B cell (primary cell): ENCODE results near the gene HJURP. TPM values are rescaled to one million over a fixed set of nuclear protein-coding genes. Genes with fewer than 3 reads are reported as not detected.

Experiments used
- ATAC-seq: fragments of 200-7000 bp; cut with Tn5 transposase; one replicate; pipeline ENCODE4 v1.10.0; 2021; ENCODE audit warnings: low read depth, mild to moderate bottlenecking, moderate number of reproducible peaks, moderate library complexity
- CTCF ChIA-PET: fragments of 350-600 bp; sonication (Branson Sonifier 250); formaldehyde crosslinking; loops from one replicate; lab custom pipeline; 2021; ENCODE audit warnings: antibody characterized with exemption, inconsistent platforms; lab: Charles Lee
- POLR2A ChIA-PET: fragments of 350-600 bp; sonication (Branson Sonifier 250); formaldehyde crosslinking; loops from one replicate; lab custom pipeline; 2021; ENCODE audit warnings: antibody characterized with exemption; lab: Charles Lee
- DNase-seq: peaks from one replicate; pipeline ENCODE4 v3.0.0; 2013
- H2AFZ ChIP-seq: 2 replicates; pipeline ENCODE4 v1.6.1; 2012; ENCODE audit warnings: mild to moderate bottlenecking, low read depth, low read length; ENCODE audit not compliant: insufficient read depth, poor library complexity, severe bottlenecking
- H3K27ac ChIP-seq, 2 donors: 1 replicate in 1 of 2; 2 replicates in 1 of 2; pipeline ENCODE4 v1.5.1; 2012 to 2013; ENCODE audit warnings: low read length in 2 of 2, mild to moderate bottlenecking in 2 of 2, moderate library complexity in 1 of 2
- H3K27me3 ChIP-seq, 4 experiments: fragments of 200-600 bp in 1 of 4; sonication (generic) in 1 of 4; replicated peaks in 1 of 4; 1 replicate in 2 of 4; 2 replicates in 2 of 4; pipeline versions ENCODE4 v1.6.1 to v1.7.0; 2013 to 2016; ENCODE audit warnings: low read length in 3 of 4, mild to moderate bottlenecking in 2 of 4, mixed read lengths in 1 of 4, moderate library complexity in 1 of 4; ENCODE audit not compliant: insufficient read depth in 4 of 4, control insufficient read depth in 3 of 4; ENCODE audit errors: control extremely low read depth in 1 of 4
- H3K36me3 ChIP-seq, 2 experiments: replicated peaks in 1 of 2; 1 replicate in 1 of 2; 2 replicates in 1 of 2; pipeline versions ENCODE4 v1.6.1 to v1.7.1; 2013; ENCODE audit warnings: low read length in 1 of 2; ENCODE audit not compliant: insufficient read depth in 2 of 2, control insufficient read depth in 1 of 2; ENCODE audit errors: control extremely low read depth in 1 of 2, extremely low read depth in 1 of 2
- H3K4me1 ChIP-seq, 2 donors: fragments of 200-600 bp in 1 of 2; sonication (generic) in 1 of 2; 1 replicate in 1 of 2; 2 replicates in 1 of 2; pipeline versions ENCODE4 v1.5.1 to v1.6.1; 2013 to 2017; ENCODE audit warnings: low read length in 2 of 2; ENCODE audit not compliant: control insufficient read depth in 2 of 2, insufficient read depth in 2 of 2
- H3K4me2 ChIP-seq: replicated peaks from 2 replicates; pipeline ENCODE3; 2012; ENCODE audit warnings: mild to moderate bottlenecking, low read depth, low read length; ENCODE audit not compliant: poor library complexity, severe bottlenecking
- H3K4me3 ChIP-seq, 5 experiments: fragments of 200-600 bp in 1 of 5; sonication (generic) in 1 of 5; 1 replicate in 3 of 5; 2 replicates in 2 of 5; pipeline versions ENCODE4 v1.5.1 to v1.7.0; 2011 to 2016; ENCODE audit warnings: low read length in 4 of 5, mild to moderate bottlenecking in 4 of 5, low read depth in 2 of 5, control low read depth in 1 of 5, moderate library complexity in 1 of 5; ENCODE audit not compliant: insufficient read depth in 1 of 5; ENCODE audit errors: control extremely low read depth in 1 of 5, extremely low read depth in 1 of 5
- H3K79me2 ChIP-seq: fragments of 200-600 bp; sonication (generic); one replicate; pipeline ENCODE4 v1.6.0; 2016; ENCODE audit warnings: low read length; ENCODE audit not compliant: control insufficient read depth, insufficient read depth
- H3K9ac ChIP-seq: fragments of 200-600 bp; sonication (generic); 2 replicates; pipeline ENCODE4 v1.6.1; 2017; ENCODE audit warnings: mild to moderate bottlenecking, low read length, moderate library complexity
- H3K9me3 ChIP-seq, 3 donors: one replicate each; pipeline versions ENCODE4 v1.6.1 to v1.7.1; 2013; ENCODE audit warnings: low read length in 2 of 3; ENCODE audit not compliant: control insufficient read depth in 2 of 3, insufficient read depth in 1 of 3; ENCODE audit errors: control extremely low read depth in 1 of 3
- H4K20me1 ChIP-seq: 2 replicates; pipeline ENCODE4 v1.6.0; 2012; ENCODE audit warnings: mild to moderate bottlenecking, low read length; ENCODE audit not compliant: insufficient read depth, control insufficient read depth, poor library complexity, severe bottlenecking
- H3K27ac Mint-ChIP-seq: one replicate; pipeline ENCODE4 v1.8.0; 2021; ENCODE audit warnings: mixed read lengths
- H3K27me3 Mint-ChIP-seq: one replicate; pipeline ENCODE4 v1.8.0; 2021; ENCODE audit warnings: mixed read lengths
- H3K4me1 Mint-ChIP-seq: one replicate; pipeline ENCODE4 v1.8.0; 2021; ENCODE audit warnings: mixed read lengths
- H3K4me3 Mint-ChIP-seq: one replicate; pipeline ENCODE4 v1.8.0; 2021; ENCODE audit warnings: mixed read lengths
- H3K9me3 Mint-ChIP-seq: one replicate; pipeline ENCODE4 v1.8.0; 2022; ENCODE audit warnings: mixed read lengths; ENCODE audit not compliant: insufficient read depth
- EZH2 ChIP-seq: IDR thresholded peaks from 2 replicates; pipeline ENCODE4 v1.6.1; 2012; ENCODE audit warnings: borderline replicate concordance, low read depth, mild to moderate bottlenecking, moderate library complexity, low read length; ENCODE audit not compliant: insufficient read depth, poor library complexity, severe bottlenecking
- WGBS: methylation state at CpG from one replicate; pipeline ENCODE4 v1.1.5; 2013; ENCODE audit warnings: missing lambda C conversion rate; ENCODE audit not compliant: insufficient coverage; 5-methylcytosine and 5-hydroxymethylcytosine counted together
- intact Hi-C: fragments of 100-400 bp; cut with micrococcal nuclease; formaldehyde crosslinking; loops from one replicate; pipeline ENCODE4 v1.10.0; 2022
- polyA plus RNA-seq: library from polyadenylated mRNA; depleted of rRNA; stranded (reverse); fragments of >200 nt; gene quantifications from 2 replicates; pipeline ENCODE4 v1.2.3, GENCODE V29; 2012
- total RNA-seq, 2 donors: library from RNA; stranded (reverse); fragments of 120-200 nt in 1 of 2; gene quantifications; 1 replicate in 1 of 2; 2 replicates in 1 of 2; pipeline versions ENCODE4 v1.2.3 to v1.2.4, GENCODE V29; 2013 to 2022
- TF ChIP-seq, protein P1 (sequence below): fragments of 200-600 bp; IDR thresholded peaks from one replicate; pipeline ENCODE4 v1.8.0; 2022; ENCODE audit warnings: antibody characterized with exemption, mild to moderate bottlenecking

The HJURP gene
- total and polyA plus RNA-seq, 2 donors (not counting 1 experiment from before 2014, with no cell fraction given) = 0.42 to 0.73 TPM

DNA sequence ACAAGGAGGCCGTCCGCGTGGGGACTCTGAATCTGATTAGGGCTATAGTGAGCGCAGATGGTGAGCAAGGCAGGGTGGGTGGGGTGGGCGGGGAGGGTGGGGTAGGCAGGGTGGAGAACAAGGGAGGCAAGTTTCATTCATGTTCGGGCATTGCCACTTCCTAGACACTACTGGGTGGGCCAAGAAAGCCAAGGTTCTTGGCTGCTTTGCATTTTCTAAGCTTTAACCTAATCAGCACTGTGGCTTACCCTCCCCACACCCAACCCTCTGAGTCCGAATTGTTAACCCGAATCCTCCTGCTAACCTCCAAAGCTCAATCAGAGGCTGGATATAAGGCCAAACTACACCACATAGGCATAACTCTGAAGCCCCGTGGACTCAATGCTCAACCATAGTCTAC is 58.1 kb downstream of the HJURP start:
- intact Hi-C loops = no loop called here
- TF ChIP-seq EZH2 = no peak
- TF ChIP-seq, protein P1, sequence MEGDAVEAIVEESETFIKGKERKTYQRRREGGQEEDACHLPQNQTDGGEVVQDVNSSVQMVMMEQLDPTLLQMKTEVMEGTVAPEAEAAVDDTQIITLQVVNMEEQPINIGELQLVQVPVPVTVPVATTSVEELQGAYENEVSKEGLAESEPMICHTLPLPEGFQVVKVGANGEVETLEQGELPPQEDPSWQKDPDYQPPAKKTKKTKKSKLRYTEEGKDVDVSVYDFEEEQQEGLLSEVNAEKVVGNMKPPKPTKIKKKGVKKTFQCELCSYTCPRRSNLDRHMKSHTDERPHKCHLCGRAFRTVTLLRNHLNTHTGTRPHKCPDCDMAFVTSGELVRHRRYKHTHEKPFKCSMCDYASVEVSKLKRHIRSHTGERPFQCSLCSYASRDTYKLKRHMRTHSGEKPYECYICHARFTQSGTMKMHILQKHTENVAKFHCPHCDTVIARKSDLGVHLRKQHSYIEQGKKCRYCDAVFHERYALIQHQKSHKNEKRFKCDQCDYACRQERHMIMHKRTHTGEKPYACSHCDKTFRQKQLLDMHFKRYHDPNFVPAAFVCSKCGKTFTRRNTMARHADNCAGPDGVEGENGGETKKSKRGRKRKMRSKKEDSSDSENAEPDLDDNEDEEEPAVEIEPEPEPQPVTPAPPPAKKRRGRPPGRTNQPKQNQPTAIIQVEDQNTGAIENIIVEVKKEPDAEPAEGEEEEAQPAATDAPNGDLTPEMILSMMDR = no peak
- H3K79me2 ChIP-seq = no peaks in the 10 kb centered on the region
- no peak overlapping the region for H3K4me2 ChIP-seq
- 91% methylated on average over 2 of the region's 9 CpGs for WGBS
- POLR2A ChIA-PET = no interaction called here
- no peak overlapping the region for H2AFZ ChIP-seq
- H3K36me3 ChIP-seq = no peaks in the 10 kb centered on the region
- H3K27me3 ChIP-seq = no peaks in the 10 kb centered on the region
- ATAC-seq (no peak), DNase-seq (no peak)
- CTCF ChIA-PET = no interaction called here
- no peak overlapping the region for H3K27ac Mint-ChIP-seq
- no peaks in the 10 kb centered on the region for H3K4me1 Mint-ChIP-seq
- H3K27me3 Mint-ChIP-seq = peaks cover 3% of the 10 kb centered on the region
- H3K9me3 ChIP-seq = peaks cover 0 to 3% (median 0%) of the 10 kb centered on the region in 3 donors
- no peak overlapping the region for H3K27ac ChIP-seq
- no peaks in the 10 kb centered on the region for H4K20me1 ChIP-seq
- H3K4me3 ChIP-seq = no peak overlapping the region
- H3K9ac ChIP-seq = no peak overlapping the region
- H3K4me1 ChIP-seq = no peaks in the 10 kb centered on the region
- no peak overlapping the region for H3K4me3 Mint-ChIP-seq
- peaks cover 2% of the 10 kb centered on the region for H3K9me3 Mint-ChIP-seq

DNA sequence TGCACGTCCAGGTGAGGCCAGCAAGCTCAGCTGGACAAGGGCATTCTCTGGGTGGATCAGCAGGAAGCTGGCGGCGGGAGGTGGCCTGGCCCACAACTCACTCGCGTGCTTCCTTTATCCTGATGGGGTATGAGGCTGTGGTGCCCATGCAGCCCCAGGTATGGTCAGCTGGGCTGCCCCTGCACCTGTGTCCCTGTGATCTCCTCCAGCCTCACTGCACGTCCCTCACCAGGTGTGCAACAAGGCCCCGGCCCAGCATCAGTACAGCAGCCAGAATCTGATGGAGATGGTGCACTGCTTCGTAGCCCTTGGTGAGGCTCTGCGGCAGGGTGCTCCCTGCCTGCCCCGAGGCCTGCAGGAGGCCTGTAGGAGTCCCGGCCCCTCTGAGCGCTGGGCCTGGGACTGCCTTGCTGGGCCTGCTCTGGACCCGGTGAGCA is 58.6 kb downstream of the HJURP start:
- no peak overlapping the region for H3K27ac ChIP-seq
- no peak overlapping the region for H3K4me2 ChIP-seq
- 93% methylated on average over 13 of the region's 13 CpGs for WGBS
- H4K20me1 ChIP-seq = no peaks in the 10 kb centered on the region
- no peaks in the 10 kb centered on the region for H3K4me1 Mint-ChIP-seq
- peaks cover 3% of the 10 kb centered on the region for H3K27me3 Mint-ChIP-seq
- H2AFZ ChIP-seq = no peak overlapping the region
- no peak overlapping the region for H3K9ac ChIP-seq
- H3K9me3 ChIP-seq = peaks cover 0 to 3% (median 0%) of the 10 kb centered on the region in 3 donors
- intact Hi-C loops = no loop called here
- H3K4me3 ChIP-seq = no peak overlapping the region
- CTCF ChIA-PET = no interaction called here
- H3K36me3 ChIP-seq = no peaks in the 10 kb centered on the region
- no peaks in the 10 kb centered on the region for H3K79me2 ChIP-seq
- no peaks in the 10 kb centered on the region for H3K4me1 ChIP-seq
- no peak for ATAC-seq
- H3K27ac Mint-ChIP-seq = no peak overlapping the region
- H3K27me3 ChIP-seq = no peaks in the 10 kb centered on the region
- POLR2A ChIA-PET = no interaction called here
- H3K4me3 Mint-ChIP-seq = no peak overlapping the region
- DNase-seq = no peak
- peaks cover 2% of the 10 kb centered on the region for H3K9me3 Mint-ChIP-seq
- TF ChIP-seq, protein P1 = no peak
- TF ChIP-seq EZH2 = no peak
